Lower lobe of right lung (tissue), 2 donors: ENCODE measurements around the gene CDKL1. TPM values are rescaled to one million over a fixed set of nuclear protein-coding genes. Genes with fewer than 3 reads are reported as not detected.

Experiments
- ATAC-seq, 2 donors: fragments of 200-7000 bp; cut with Tn5 transposase; one replicate each; pipeline ENCODE4 v1.9.1; 2020 to 2022; ENCODE audit warnings: mild to moderate bottlenecking in 2 of 2, moderate library complexity in 2 of 2
- DNase-seq: peaks from one replicate; pipeline ENCODE4 v3.0.0-alpha.2; 2020
- H3K27ac ChIP-seq: fragments of 200-600 bp; one replicate; pipeline ENCODE4 v1.8.0; 2022
- H3K27me3 ChIP-seq: fragments of 200-600 bp; one replicate; pipeline ENCODE4 v1.8.0; 2022; ENCODE audit warnings: low read depth
- H3K36me3 ChIP-seq: fragments of 200-600 bp; one replicate; pipeline ENCODE4 v1.8.0; 2022; ENCODE audit warnings: mild to moderate bottlenecking
- H3K4me1 ChIP-seq: fragments of 200-600 bp; one replicate; pipeline ENCODE4 v1.8.0; 2022
- H3K4me3 ChIP-seq: fragments of 200-600 bp; one replicate; pipeline ENCODE4 v1.8.0; 2022; ENCODE audit warnings: mild to moderate bottlenecking
- H3K9me3 ChIP-seq: fragments of 200-600 bp; one replicate; pipeline ENCODE4 v1.8.0; 2022
- CTCF ChIP-seq: fragments of 200-600 bp; IDR thresholded peaks from one replicate; pipeline ENCODE4 v1.8.0; 2022; ENCODE audit warnings: antibody characterized with exemption, mild to moderate bottlenecking
- intact Hi-C: fragments of 100-400 bp; cut with DNase I; formaldehyde crosslinking; loops from one replicate; pipeline ENCODE4 v1.11.0; 2022
- total RNA-seq: library from RNA; stranded (reverse); fragmentation: NEBNext Ultra II Directional; extraction: Animal tissue kit (Norgen Biotek cat#: 25700); gene quantifications from one replicate; pipeline ENCODE4 v1.2.1, GENCODE V29; 2021
- donor health status: DM: no; HTN: yes; CAD: no; lungs with severe emphysema.

The CDKL1 gene
- total RNA-seq, 1 donor from 2014 or later: 25.3 TPM

GRCh38 chr14:50311337-50311971 lies 85.2 kb downstream of the CDKL1 start:
- Histone ChIP-seq H3K27ac (peak overlapping the region; percentile 94), H3K27me3 (no peaks in the 10 kb centered on the region), H3K4me3 (peak overlapping the region; percentile 93), H3K36me3 (no peaks in the 10 kb centered on the region), H3K4me1 (peaks cover 17% of the 10 kb centered on the region), H3K9me3 (no peaks in the 10 kb centered on the region)
- DNase-seq: no peak
- intact Hi-C loops: no loop called here
- ATAC-seq: no peak
- TF ChIP-seq CTCF: peak; percentile 53

- no peaks in the 10 kb centered on the region for H3K36me3 ChIP-seq
- peaks cover 17% of the 10 kb centered on the region for H3K4me1 ChIP-seq
- intact Hi-C loops: no loop called here
- H3K9me3 ChIP-seq: no peaks in the 10 kb centered on the region
- H3K27ac ChIP-seq: no peak overlapping the region
- DNase-seq: no peak
- no peak overlapping the region for H3K4me3 ChIP-seq
- H3K27me3 ChIP-seq: no peaks in the 10 kb centered on the region
- TF ChIP-seq CTCF: no peak
- no peak for ATAC-seq
These were observed 86.2 kb downstream of the CDKL1 start for GRCh38 chr14:50310445-50310844.

- H3K4me1 ChIP-seq: peaks cover 16% of the 10 kb centered on the region
- intact Hi-C loops: no loop called here
These were observed 88.2 kb downstream of the CDKL1 start for GRCh38 chr14:50308363-50308915.

GRCh38 chr14:50303744-50304471 lies 92.8 kb downstream of the CDKL1 start:
- ATAC-seq (peak; percentile 92), DNase-seq (peak; percentile 72)
- H3K27me3 ChIP-seq: no peaks in the 10 kb centered on the region
- no peak for TF ChIP-seq CTCF
- no peaks in the 10 kb centered on the region for H3K36me3 ChIP-seq
- H3K27ac ChIP-seq: no peak overlapping the region
- intact Hi-C loops: no loop called here
- no peaks in the 10 kb centered on the region for H3K9me3 ChIP-seq
- no peak overlapping the region for H3K4me3 ChIP-seq
- H3K4me1 ChIP-seq: no peaks in the 10 kb centered on the region

More at GRCh38 chr14:50308363-50308915, 88.2 kb downstream of the CDKL1 start:
- Histone ChIP-seq H3K9me3 (no peaks in the 10 kb centered on the region), H3K27ac (no peak overlapping the region), H3K27me3 (no peaks in the 10 kb centered on the region), H3K36me3 (no peaks in the 10 kb centered on the region), H3K4me3 (no peak overlapping the region)
- ATAC-seq: no peak
- DNase-seq: no peak
- TF ChIP-seq CTCF: no peak

GRCh38 chr14:50301914-50302313 lies 94.8 kb downstream of the CDKL1 start:
- Histone ChIP-seq H3K36me3 (no peaks in the 10 kb centered on the region), H3K4me1 (no peaks in the 10 kb centered on the region), H3K27ac (no peak overlapping the region), H3K9me3 (no peaks in the 10 kb centered on the region), H3K4me3 (no peak overlapping the region), H3K27me3 (no peaks in the 10 kb centered on the region)
- ATAC-seq (no peak), DNase-seq (no peak)
- TF ChIP-seq CTCF: no peak
- intact Hi-C loops: no loop called here
